Stimulated activated CD8-positive, alpha-beta memory T cell treated with anti-CD3 and anti-CD28 coated beads, Interleukin-12 subunit alpha, Interleukin-12 subunit beta, amount 100 ng/mL, for 24 hours (primary cell): ENCODE data around the gene FALEC.

Source experiments
- DNase-seq: peaks from one replicate; pipeline ENCODE4 v3.0.0-alpha.2; 2020; ENCODE audit errors: extremely low read depth

Gene FALEC

DNA sequence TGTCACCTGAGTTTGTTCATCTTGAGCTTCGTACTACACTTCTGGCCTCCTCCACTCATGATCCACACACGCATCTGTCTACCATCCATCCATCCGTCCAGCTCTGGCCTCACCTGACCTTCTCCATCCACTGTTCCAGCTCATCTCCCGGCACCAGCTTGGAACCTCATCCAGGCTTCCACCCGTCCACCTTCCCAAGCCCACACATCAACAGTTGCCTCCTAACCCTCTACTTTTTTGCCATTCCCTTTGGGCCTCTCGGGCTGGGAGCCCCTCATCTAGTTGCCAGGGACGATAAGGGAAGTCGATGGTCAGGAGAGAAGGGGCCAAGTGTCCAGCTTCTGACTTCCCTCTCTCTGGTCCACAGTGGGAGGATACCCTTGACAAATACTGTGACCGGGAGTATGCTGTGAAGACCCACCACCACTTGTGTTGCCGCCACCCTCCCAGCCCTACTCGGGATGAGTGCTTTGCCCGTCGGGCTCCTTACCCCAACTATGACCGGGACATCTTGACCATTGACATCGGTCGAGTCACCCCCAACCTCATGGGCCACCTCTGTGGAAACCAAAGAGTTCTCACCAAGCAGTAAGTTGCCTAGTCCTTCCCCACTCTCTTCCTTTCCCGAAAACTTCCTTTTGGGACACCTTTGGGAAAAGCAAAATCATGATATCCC lies 3.4 kb upstream of the FALEC start:
- no peak for DNase-seq

DNA sequence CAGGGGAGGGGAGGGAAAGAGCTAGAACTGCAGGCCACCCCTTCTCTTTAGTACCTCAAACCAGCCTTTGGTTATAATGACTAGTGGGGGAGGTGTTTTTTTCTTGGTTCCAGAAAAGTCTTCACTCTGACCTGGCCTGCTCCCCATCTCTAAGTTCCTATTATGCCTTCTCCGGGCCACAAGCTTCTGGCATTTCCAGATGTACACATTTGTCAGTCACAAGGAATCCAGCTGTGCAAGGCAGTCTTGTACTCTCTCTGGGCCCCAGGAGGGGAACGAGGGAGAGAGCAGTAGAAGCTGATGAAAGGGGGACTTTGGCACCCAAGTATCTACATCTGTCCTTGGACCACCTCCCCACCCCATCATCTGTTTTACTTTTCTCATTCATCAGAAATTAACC lies 2.7 kb upstream of the FALEC start:
- no peak for DNase-seq

DNA sequence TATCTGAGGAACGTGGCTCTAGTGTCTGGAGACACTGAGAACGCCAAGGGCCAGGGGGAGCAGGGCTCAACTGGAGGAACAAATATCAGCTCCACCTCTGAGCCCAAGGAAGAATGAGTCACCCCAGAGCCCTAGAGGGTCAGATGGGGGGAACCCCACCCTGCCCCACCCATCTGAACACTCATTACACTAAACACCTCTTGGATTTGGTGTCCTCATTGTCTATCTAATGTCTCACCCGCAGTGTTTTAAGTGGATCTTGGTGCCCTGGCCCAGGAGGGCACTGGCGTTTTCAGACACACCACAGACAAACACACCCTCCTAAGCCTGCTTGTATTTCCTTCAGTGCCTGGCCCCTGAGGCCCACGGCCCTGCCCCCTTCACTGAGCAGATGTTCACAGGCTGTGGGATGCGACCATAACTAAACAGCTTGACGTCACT lies 2.2 kb upstream of the FALEC start:
- DNase-seq = no peak

DNA sequence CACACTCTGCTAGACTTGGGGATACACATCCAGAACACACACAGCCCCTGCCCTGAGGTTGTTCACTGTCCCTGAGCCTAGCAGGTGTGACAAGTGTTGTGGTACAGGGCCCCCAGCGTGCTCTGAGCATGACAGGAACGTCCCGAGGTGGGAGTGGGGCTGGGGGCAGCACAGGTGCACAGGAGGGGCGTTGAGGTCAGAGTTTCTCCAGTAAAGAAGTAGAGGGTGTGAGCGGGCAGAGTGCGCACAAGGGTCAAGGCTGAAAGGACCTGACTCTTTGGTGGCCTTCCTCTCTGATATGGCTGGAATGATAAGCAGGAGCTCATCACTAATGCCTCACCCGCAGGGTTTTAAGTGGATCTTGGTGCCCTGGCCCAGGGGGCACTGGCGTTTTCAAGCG lies 1.3 kb upstream of the FALEC start:
- DNase-seq = no peak

DNA sequence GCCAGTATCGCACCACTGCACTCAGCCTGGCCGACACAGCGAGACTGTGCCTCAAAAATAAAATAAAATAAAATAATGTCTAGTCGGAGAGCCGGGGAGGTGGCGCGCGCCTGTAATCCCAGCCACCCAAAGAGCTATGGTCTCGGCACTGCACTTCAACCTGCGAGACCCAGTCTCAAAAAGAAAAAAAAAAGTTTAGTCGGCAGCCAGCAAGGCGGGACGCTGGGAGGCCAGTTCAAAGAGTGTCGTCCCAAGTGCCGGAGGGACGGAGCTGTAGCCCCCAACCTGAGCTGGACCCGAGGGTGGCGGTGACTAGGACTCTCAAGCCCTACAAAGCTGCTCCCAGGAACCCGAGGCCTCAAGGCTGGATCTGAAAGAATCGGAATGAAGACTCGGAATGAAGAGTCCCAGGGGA lies 632 bp upstream of the FALEC start:
- DNase-seq = no peak

DNA sequence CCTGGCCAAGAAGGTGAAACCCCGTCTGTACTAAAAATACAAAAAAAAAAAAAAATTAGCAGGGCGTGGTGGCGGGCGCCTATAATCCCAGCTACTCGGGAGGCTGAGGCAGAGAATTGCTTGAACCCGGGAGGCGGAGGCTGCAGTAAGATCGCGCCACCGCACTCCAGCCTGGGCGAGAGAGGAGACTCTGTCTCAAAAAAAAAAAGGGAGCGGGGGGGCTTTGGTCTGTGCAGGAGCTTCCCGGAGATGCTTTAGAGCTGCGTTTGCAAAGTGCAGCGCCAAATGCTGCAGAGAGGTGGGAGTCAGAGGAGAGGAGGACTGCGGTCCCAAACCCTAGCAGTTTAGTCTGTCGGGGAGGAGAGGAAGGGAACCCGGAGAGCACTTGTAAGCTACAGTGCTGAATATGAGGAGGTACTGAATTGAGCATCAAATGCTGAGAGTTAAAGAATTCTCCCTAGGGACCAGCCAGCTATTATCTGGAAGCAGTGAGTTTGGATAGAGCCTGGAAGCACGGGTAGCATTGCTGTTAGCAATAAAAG lies 569 bp downstream of the FALEC start:
- no peak for DNase-seq

DNA sequence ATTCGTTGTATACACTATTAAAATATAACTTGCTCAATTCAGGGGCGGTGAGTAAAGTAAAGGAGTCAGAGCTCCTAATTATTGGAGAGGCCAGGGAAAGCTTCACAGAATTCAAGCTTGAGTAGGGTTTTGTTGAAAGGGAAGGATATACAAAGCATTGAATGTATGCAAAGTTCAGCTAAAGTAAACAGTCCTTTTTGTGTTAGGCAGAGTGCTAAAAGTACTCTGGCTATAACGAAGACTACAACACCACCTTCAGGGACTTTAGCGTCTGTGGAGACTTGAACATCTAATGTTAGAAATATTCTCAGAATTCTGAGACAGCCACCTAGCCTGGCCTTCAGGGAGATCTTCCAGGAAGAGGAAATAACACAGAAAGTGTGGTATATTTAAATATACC lies 1.1 kb downstream of the FALEC start:
- no peak for DNase-seq

DNA sequence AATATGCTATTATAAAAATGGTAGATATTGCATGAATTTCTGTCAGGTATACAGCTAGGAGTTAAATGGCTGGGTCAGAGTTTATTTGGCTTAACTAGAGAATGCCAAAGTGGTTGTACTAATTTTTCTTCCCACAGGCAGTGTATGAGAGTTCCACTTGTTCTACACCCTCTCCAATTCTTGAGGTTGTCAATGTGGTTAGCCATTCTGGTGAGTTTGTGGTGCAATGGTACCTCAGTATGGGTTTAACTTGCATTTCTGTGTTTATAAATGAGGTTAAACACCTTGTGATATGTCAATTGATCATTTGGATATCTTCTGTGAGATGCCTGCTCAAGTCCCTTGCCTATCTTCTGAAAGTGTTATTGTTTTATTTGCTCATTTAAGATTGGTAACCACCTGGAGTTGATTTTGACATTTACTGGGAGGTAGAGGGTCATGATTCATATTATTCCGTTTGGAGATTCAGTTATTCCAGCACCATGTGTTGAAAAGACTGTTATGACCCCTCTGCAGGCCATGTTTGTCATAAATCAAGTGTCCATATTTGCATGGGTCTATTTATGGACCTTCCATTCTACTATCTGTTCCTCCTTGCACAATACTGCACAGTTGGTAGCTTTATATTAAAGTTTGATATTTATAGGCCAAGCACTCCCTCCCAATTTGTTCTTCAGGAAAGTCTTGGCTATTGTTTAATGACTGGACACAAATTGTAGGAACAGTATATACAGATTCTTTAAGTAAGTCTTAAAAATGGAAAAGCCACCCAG lies 5.8 kb downstream of the FALEC start:
- no peak for DNase-seq

DNA sequence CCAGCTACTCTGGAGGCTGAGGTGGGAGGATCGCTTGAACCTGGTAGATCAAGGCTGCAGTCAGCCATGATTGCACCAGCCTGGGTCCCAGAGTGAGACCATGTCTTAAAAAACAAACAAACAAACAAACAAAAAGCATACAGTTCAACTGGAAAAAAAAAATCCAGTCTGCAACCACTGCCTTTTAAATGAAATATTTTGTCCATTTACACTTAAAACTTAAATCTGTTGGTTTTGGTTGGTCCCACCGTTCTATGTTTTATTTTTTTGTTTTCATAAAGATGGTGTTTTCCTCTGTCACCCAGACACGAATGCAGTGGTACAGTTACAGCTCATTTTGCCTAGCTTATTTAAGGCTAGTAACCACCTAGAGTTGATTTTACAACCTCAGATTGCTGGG lies 9.8 kb downstream of the FALEC start:
- DNase-seq = no peak

DNA sequence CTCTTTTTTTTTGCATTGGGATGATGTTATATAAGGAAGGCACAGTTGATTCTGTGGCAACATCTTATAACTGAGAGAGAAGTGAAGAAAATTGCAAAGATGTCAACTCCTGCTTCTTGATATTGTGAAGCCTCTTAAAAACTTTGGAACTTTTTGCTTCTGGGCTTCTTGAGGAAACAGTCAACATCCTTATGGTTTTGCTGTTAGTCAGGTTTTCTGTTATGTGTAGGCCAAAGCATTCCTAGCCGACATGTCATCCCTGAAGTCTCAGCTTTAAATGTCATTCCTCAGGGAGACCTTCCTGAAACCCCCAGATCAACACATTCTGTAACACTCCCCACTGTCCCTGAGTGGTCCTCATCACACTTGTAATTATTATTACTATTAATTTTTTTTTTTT lies 12.6 kb downstream of the FALEC start:
- DNase-seq = no peak

DNA sequence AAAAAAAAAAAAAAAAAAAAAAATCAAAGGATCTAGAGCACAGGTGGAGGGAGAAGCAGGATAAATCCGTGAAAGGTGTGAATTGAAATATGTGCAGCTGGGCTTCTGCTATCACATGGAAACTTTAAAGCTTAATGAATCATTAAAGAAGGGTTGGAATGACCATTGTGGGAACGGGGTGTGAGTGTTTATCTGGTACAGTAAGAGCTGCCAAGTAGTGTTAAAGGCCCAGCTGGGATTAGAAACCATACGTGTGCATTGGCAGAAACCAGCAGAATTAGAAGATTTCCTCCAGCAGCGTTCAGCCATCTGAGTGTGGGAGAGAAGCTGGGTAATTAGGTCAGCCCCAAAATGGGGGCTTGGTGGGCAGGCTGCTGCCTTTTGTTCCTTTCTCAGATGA lies 13.5 kb downstream of the FALEC start:
- no peak for DNase-seq

DNA sequence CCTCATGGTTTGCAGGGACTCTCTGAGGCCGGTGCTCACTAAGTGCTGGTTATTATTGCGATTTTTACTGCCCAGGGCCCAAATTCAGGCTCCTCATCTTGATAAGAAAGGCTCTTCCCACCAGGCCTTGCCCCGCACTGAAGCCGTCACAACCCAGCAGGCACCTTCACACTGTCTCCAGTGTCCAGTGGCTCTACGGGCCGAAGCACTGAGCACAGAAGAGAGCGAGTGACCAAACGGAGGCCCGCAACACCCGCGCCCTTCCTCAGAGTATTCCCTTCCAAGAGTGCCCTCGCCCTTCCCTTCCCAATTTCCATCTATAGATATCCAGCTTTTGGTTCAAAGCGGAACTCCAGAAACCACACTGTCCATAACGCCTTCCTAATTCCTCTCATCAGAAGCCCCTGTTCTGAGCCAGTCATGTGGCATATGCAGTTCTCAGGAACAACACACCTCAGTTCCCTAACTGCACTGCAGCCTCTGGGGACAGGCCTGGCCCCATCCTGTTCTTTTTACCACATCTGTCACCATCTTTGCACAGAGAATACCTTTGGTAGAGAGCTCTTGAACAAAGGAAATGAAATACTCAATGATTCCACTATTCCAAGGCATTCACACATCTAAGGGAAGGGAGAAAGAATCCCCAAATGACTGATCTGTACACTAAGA lies 15.1 kb downstream of the FALEC start:
- DNase-seq = no peak

DNA sequence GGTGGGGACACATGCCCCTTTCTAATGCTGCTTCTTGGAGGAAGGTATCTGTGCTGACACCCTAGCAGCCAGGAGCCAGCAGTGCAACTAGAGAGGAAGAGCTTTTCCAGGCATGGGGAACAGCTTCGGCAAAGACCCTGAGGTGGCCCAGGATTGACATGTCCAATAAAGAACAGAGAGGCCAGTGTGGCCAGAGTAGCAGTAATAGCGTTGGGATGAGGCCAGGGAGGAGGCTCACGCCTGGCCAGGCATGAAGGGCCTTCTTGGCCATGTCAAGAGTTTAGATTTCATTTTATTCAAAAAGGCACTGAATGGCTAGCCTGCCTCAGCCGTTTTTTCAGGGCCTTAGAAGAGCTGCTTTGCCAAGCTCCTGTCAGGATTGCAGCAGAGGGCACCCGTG lies 17.3 kb downstream of the FALEC start:
- DNase-seq = no peak

DNA sequence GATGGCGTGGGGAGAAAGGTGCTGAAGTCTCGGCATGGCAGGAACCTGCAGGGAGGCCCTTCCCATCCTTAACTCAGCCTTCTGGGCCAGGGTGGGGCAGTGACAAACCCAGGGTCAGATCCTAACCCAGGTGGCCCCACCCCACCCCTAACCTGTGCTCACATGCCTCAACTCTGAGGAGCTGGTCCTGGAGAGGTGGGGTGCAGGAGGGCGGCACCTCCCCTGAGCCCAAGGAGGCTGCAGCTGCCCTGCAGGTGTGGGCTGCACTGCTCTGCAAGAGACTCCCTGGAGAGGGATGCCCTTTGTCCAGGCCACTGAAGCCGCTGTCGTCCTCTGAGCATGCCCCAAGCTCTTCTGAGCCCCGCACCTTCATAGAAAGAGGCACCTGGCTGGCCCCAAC lies 18.4 kb downstream of the FALEC start:
- DNase-seq = no peak

DNA sequence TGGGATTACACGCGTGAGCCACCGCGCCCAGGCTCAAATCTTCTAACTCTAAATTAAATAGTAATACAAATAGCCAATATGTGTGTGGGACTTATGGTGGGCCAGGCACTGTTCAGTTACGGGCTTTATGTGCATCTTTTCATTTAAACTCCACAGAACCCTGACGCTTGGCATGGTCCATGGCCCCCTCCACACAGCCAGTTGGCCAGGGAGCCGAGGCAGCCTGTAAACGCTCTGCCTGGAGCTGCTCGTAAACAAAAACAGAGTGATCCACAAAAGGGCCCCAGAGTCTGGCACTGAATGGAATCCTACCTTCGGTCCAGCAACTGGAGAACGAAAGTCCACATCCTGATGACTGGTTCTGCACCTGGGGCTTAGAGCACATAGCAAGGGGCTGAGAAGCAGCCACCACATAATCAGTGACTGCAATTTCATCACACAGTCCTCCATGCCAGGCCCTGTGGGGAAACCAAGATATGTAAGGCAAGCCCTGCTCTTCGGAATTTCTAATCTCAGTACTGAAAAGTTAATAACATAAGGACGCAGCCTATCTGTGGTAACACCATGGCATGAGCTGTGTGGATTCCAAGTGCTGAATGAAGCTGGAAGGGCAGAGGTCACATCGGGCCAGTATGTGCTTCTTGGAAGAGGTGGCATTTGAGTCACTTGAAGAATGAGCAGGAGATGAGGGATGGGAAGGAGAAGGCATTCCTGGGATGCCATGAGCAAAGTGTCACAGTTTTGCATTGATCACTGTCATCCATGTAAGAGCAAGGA lies 20.1 kb downstream of the FALEC start:
- no peak for DNase-seq

DNA sequence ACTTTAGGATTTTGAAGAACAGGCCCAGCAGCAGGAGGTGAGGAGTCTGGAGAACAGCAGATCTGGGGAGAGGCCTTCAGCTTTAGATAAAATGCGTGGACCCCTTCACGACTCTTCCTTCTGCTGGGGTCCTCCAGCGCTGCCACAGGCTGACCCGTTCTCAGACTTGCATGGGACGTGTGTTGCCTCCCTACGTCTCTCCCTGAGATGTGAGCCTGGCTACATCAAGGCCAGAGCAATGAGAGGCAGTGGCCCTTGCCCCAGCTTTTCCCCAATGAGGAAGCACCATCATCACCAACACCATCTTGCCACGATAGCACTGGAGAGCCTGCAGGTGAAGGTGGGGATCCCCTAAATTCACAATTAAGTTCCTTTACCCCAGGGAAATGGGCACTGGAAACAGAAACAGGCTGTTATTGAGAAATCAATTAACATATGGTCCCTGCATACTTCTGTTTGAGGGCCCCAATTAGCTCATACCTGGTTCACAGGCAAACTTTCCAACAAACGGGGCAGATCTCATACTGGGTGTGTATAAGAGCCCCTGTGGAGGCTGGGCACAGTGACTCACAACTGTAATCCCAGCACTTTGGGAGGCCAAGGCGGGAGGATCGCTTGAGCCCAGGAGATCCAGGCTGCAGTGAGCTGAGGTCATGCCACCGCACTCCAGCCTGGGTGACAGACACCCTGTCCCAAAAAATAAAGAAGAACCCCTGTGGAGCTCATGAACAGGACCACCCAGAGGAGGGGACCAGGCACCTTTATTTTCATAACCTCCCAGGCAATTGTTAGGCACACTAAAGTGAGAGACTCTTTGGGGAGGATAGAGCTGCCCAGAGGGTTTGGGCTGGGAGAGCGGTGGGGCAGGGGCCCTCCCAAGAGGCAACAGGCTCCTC lies 21.5 kb downstream of the FALEC start:
- DNase-seq = no peak

DNA sequence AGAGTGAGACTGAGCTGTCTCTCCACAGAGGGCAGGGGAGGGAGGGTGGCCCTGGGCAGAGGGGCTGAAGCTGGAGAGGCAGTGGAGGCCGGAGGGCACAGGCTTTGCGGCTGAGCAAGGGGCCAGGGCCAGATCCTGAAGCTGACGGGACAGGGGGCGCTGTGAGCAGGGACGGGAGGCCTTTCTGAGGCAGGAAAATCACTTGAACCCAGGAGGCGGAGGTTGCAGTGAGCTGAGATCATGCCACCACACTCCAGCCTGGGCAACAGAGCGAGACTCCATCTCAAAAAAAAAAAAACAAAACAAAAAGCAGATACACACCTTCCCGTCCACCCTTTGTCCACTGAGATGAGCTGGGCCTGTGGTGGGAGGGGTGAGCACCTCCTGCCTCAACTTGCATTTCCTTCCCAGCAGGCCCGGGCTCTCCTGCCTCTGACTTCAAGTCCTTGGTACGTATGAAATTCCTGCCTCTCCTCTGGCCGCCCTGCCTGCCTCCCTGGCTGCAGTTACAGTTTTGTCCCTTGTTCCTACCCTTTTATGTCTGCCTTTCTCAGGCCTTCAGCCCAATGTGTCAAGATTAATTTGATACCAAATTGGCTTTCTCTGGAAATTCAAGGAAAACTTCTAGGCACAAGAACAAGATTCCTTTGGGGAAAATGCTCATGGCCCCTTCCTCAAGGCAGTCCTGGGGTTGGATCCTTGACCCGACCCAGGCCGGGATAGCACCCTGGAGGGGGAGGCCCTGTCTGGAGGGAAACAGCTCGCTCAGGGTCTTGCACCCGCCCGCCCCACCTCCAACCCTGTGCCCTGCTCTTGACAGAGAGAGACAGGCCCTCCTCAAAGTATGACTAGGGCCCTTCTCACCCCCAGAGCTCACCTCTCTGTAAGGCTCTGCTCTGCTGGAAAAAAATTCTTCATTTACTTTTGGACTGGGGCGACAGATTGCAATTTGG lies 22.5 kb downstream of the FALEC start:
- no peak for DNase-seq

DNA sequence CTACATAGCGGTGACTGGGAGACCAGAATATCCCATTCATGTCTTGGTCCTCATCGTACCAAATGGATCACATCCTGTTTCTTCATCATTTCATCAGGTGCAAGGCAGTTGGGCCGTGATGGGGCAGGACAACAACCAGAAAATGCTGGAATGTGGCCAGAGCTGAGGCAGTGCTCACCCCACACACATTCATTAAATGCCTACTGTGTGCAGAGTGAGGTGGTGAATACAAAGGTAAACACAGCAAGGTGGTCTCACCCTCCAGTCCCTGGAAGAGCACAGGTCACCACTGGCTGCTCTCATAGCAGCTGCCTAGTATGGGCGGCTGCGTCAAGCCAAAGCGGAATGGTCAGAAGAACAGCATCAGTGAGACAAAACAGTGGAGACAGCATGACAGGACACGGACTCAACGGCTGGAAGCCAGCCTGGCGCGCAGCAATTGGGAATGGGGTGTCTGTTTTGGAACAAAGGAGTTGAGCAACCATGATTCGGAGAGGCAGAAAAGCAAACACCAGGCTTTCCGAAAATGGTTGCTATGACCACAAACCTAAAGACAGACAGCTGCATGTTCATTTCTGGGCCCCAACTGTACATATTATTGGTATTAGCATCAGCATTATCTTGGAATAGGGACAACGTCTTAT lies 28.1 kb downstream of the FALEC start:
- DNase-seq = no peak

DNA sequence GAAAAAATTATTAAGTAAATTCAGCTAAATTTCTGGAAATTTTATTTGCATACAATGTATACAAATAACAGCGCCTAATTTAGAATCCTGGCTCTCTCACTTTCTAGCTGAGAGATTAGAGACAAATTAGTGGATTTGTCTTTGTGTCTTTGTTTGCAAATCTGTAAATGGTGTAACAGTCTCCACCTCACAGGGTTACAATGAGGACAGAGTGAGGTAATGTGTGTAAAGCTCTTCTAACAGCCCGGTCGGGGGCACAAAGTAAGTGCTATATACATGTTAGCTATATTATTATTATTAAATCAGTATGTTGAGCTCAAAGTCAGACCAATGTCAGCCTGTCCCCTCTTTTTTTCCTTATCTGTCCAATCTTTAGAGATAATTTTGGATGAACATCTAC lies 28.7 kb downstream of the FALEC start:
- no peak for DNase-seq
